GM13976 (cell line): ENCODE measurements around the gene BDP1.
"Not testable (repeated sequence)": the region's sequence is repeated elsewhere in the genome, so short reads cannot be mapped to it uniquely, and the experiment has no call there.

Source experiments
- DNase-seq: peaks from one replicate; pipeline ENCODE4 v3.0.0; 2012; ENCODE audit warnings: low spot score
- in situ Hi-C: fragments of 300-500 bp; cut with MboI; formaldehyde crosslinking; loops from one replicate; pipeline ENCODE4 v1.12.0; 2022; ENCODE audit warnings: low sequenced_read_pairs, mixed read lengths, inconsistent platforms; ENCODE audit not compliant: unreplicated experiment
- TF ChIP-seq, protein P1 (sequence below): IDR thresholded peaks from 2 replicates; pipeline ENCODE4 v1.5.1; 2012; ENCODE audit warnings: borderline replicate concordance, mild to moderate bottlenecking; ENCODE audit not compliant: insufficient read depth; ENCODE audit errors: extremely low read depth, missing control alignments, control extremely low read depth

BDP1 gene

DNA sequence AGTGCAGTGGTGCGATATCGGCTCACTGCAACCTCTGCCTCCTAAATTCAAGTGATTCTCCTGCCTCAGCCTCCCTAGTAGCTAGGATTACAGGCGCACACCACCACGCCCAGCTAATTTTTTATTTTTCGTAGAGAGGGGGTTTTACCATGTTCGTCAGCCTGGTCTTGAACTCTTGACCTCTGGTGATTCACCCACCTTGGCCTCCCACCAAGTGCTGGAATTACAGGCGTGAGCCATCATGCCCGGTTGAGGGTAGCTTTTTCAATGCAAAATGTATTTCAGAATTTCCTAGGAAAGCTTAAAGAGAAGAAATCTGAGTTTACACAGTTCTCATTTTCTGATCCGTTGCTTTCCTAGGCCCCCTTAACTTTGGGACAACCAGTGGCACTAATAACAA is 15.7 kb downstream of the BDP1 start:
- DNase-seq: no peak
- in situ Hi-C loops: no loop called here
- TF ChIP-seq, protein P1, sequence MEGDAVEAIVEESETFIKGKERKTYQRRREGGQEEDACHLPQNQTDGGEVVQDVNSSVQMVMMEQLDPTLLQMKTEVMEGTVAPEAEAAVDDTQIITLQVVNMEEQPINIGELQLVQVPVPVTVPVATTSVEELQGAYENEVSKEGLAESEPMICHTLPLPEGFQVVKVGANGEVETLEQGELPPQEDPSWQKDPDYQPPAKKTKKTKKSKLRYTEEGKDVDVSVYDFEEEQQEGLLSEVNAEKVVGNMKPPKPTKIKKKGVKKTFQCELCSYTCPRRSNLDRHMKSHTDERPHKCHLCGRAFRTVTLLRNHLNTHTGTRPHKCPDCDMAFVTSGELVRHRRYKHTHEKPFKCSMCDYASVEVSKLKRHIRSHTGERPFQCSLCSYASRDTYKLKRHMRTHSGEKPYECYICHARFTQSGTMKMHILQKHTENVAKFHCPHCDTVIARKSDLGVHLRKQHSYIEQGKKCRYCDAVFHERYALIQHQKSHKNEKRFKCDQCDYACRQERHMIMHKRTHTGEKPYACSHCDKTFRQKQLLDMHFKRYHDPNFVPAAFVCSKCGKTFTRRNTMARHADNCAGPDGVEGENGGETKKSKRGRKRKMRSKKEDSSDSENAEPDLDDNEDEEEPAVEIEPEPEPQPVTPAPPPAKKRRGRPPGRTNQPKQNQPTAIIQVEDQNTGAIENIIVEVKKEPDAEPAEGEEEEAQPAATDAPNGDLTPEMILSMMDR: no peak

DNA sequence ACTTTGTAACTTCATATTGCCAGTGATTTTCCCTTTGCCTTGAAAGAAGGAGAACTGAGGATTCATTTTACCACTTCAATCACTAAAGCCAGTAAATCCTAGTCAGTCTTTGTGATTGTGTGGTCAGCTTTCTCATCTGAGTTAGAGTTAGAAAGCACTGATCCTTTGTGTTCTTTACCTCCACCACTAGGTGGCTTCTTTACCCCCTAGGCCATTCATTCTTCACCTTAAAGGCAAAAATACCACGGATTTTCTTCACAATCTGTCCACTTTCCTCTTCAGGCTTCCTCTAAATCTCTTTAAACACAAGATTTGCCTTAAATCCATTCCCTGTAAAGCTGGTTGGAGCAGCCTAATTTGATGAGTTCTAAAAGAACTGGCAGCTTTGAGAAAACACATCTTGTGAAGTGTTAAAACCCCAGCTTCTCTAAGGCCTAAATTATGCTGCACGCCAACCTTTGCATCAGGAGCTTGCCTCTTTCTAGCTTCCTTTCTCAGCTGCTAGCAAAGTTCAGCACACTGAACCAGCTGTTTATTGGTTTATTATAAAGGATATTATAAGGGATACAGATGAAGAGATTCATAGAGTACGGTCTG is 20.4 kb downstream of the BDP1 start:
- TF ChIP-seq, protein P1: peak; percentile 40

DNA sequence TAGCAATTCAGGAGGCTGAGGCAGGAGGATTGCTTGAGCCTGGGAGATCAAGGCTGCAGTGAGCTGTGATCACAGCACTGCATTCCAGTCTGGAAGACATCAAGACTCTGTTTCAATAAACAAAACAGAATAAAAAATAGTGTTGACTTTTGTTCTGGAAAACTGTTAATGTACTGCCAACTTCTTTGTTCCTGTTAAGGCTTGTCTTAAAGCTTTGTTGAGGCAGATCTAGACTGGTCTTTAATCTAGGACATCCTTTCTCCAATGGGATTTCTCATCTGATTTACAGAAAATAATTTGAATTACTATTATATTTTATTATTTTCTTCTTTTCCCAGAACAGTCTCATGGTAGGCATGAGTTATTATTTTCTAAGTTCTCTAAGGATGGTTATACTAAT is 26.0 kb downstream of the BDP1 start:
- in situ Hi-C loops: loop anchor here (25.0 kb wide), 1 partner anchor 281 kb away; no protein-coding TSS in a partner anchor
- no peak for DNase-seq

More for the DNA sequence above, 20.4 kb downstream of the BDP1 start:
- in situ Hi-C loops: loop anchor here (25.0 kb wide), 1 partner anchor 286 kb away; no protein-coding TSS in a partner anchor
- peak; percentile 68 for DNase-seq

DNA sequence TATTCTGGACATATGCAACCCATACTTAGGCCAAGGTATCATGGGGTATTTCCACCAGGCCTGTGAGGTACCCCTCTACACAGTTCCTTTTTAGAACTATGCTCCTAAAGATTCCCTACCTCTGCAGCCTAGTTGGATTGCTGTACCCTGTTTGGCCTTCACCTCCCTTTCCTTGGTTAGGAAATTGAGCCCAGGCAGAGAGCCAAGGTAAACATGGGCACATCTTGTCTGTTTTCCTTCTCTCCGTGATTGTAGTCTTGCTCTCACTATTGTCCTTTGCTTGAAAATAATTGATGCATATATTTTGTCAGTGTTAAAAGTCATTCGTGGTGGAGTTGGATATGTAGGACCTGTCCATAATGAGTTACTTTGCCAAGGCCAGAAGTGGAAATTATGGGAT is 26.7 kb downstream of the BDP1 start:
- no peak for DNase-seq
- TF ChIP-seq, protein P1: no peak
- in situ Hi-C loops: loop anchor here (25.0 kb wide), 1 partner anchor 280 kb away; no protein-coding TSS in a partner anchor

More for the DNA sequence above, 26.0 kb downstream of the BDP1 start:
- TF ChIP-seq, protein P1: no peak

DNA sequence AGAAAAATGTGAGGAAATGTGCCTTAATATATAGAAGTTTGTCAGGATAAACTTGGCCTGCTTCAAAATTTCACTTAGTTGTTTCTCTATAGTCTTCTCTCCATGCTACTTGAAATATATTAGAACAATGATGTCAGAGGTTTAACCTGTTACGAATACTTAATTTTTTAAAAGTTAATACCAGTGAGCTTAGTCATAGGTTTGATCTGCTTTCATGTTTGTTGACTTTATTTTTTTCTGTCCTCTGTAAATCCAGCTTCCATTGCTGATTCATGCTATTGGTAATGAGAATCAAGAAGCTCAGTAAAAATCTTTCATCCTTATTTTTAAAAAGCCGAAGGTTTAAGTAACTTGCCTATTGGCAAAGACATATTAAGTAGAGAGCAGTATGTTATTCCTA is 27.9 kb downstream of the BDP1 start:
- in situ Hi-C loops: loop anchor here (25.0 kb wide), 1 partner anchor 279 kb away; no protein-coding TSS in a partner anchor

DNA sequence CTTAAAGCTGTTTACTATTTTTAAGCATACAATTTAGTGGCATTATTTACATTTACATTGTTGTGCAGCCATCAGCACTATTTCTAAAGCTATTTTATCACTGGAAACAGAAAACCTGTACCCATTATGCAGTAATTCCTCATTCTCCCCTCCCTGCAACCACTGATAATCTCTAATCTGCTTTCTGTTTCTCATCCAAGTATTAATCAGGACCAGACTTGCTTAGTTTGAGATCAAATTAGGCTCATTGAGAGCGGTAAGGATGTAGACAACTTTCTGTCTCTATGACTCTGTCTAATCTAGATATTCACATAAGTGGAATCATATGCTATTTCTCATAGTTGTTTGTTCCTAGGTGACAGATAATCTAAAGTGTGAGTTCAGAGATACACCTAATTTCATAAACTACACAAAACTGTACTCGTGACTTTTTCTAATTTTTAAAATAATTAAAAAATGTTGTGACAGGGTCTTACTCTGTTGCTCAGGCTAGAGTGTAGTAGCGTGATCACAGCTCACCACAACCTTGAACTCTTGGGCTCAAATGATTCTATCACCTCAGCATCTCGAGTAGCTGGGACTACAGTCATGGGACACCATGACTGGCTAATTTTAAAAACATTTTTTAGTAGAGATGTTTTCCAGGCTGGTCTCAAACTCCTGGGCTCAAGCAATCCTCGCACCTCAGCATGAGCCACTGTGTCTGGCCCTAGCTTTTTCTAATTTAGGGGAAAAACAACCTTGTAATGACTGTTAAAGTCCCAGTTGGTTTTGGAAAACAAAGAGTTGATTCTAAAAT is 37.6 kb downstream of the BDP1 start:
- in situ Hi-C loops: loop anchor here (25.0 kb wide), 1 partner anchor 269 kb away; no protein-coding TSS in a partner anchor
- TF ChIP-seq, protein P1: no peak
- no peak for DNase-seq

More for the DNA sequence above, 27.9 kb downstream of the BDP1 start:
- TF ChIP-seq, protein P1: no peak
- DNase-seq: no peak

DNA sequence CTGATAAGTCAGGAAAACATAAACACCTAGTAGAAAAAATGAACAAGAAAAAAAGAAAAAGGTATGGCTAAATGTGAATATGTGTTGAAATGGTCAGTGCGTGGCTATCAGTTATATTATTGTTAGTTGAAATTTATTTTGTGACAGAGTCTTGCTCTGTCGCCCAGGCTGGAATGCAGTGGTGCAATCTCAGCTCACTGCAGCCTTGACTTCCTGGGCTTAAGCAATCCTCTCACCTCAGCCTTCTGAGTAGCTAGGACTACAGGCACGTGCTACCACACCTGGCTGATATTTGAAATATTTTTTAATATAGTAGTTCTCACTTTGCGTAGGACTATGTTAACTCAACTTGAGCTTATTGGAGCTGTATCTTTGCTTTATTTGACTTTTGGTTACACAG is 38.8 kb downstream of the BDP1 start:
- DNase-seq: not testable (repeated sequence)
- in situ Hi-C loops: loop anchor here (25.0 kb wide), 1 partner anchor 268 kb away; no protein-coding TSS in a partner anchor

DNA sequence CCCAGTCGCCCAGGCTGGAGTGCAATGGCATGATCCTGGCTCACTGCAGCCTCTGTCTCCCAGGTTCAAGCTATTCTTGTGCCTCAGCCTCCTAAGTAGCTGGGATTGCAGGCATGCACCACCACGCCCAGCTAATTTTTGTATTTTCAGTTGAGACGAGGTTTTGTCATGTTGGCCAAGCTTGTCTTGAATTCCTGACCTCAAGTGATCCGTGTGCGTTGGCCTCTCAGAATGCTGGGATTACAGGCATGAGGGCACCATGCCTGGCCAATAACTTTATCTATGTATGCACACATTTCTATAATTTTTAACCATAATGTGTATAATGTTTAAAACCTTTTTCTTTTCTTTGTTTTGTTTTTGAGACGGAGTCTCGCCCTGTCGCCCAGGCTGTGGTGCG is 43.3 kb downstream of the BDP1 start:
- DNase-seq: not testable (repeated sequence)
- in situ Hi-C loops: loop anchor here (25.0 kb wide), 1 partner anchor 264 kb away; no protein-coding TSS in a partner anchor
